GM12864 (cell line): Measurements from ENCODE around the gene APOL2.
"Not testable (repeated sequence)": the region's sequence is repeated elsewhere in the genome, so short reads cannot be mapped to it uniquely, and the experiment has no call there.

Experiments
- DNase-seq: peaks from one replicate; pipeline ENCODE4 v3.0.0-alpha.2; 2011; ENCODE audit warnings: low read depth
- H3K4me3 ChIP-seq: 2 replicates; pipeline ENCODE4 v1.5.1; 2011; ENCODE audit warnings: mild to moderate bottlenecking, low read depth, low read length, control low read depth
- TF ChIP-seq, protein P1 (sequence below): IDR thresholded peaks from 2 replicates; pipeline ENCODE4 v1.5.1; 2011; ENCODE audit warnings: low read depth, mild to moderate bottlenecking, moderate library complexity, low read length, control low read depth, inconsistent platforms; ENCODE audit errors: missing control alignments

Gene APOL2

DNA sequence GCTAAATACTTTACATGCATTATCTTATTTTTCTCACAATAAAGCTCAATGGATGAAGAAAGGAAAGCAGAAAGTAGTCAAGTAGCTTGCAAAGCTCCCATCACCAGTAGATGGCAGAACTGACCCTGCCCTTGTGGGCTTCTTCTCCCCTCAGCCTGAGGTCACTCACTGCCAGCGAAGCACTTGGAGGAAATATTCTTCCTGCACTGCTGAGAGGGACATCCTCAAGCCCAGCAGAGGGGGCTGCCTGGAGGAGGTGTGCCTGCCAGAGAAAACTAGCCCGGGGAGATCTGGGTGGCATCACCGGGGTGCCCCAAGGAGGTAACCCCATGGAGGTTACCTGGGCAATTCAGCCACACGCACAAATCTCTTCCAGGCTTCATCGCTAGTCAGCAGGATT is 44.4 kb downstream of the APOL2 start:
- H3K4me3 ChIP-seq = no peak overlapping the region
- DNase-seq = no peak
- TF ChIP-seq, protein P1, sequence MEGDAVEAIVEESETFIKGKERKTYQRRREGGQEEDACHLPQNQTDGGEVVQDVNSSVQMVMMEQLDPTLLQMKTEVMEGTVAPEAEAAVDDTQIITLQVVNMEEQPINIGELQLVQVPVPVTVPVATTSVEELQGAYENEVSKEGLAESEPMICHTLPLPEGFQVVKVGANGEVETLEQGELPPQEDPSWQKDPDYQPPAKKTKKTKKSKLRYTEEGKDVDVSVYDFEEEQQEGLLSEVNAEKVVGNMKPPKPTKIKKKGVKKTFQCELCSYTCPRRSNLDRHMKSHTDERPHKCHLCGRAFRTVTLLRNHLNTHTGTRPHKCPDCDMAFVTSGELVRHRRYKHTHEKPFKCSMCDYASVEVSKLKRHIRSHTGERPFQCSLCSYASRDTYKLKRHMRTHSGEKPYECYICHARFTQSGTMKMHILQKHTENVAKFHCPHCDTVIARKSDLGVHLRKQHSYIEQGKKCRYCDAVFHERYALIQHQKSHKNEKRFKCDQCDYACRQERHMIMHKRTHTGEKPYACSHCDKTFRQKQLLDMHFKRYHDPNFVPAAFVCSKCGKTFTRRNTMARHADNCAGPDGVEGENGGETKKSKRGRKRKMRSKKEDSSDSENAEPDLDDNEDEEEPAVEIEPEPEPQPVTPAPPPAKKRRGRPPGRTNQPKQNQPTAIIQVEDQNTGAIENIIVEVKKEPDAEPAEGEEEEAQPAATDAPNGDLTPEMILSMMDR = peak; percentile 72

DNA sequence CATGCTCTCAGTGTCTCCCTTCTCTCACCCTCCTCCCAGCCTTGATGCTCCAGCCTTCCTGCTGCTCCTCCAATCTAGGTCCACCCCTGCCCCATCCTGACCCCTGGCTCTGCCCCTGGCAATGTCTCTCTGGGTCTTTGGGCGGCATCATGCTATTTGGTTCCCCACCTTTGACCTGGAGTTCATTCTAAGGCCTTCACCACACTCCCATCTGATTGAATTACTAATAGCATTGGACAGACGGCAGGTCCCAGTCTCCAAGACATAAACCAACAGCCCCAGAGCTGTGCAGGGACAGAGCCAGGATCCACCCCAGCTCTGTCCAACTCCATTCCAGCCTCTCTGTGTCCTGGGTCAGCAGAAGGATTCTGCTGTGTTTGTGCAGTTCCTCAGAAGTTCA is 44.9 kb downstream of the APOL2 start:
- H3K4me3 ChIP-seq = no peak overlapping the region
- TF ChIP-seq, protein P1 = no peak
- DNase-seq = no peak

DNA sequence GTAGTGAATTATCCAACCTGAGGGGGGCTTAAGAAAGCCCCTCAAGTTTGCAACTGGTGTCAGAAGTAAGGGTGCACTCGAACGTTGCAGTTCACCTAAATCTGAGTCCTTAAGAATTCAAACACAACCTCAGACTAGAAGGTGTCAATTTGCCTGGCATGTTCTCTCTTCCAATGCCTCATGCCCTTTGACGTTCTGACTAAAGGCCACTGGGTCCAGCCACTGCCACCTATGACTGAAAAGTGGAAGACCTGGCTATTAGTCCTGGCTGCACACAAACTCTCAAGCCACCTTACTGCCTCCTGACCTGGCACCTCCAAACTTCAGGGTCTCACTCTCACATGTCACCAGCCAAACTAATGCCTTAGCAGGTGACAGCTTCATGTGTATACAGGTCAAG is 45.8 kb downstream of the APOL2 start:
- DNase-seq = no peak
- TF ChIP-seq, protein P1 = no peak
- no peak overlapping the region for H3K4me3 ChIP-seq

DNA sequence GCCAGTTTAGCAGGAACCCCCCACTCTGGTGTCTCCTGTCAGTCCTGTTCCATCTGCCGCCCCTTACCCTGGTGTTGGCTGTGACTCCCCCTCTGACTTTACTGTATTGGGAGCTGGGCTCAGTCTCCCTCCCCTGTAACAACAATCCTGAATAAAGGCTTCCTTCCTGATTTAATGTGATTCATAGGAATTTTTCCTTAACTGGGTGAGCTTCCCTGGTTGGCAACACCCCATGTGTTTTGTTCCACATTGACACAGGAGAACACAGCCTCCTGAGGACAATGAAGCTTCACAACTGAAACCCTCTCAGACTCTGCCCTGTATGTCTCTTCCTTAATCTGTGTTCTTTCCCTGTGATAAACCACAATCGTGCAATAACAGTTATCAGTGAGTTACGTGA is 46.2 kb downstream of the APOL2 start:
- TF ChIP-seq, protein P1 = no peak
- no peak overlapping the region for H3K4me3 ChIP-seq
- DNase-seq = no peak

DNA sequence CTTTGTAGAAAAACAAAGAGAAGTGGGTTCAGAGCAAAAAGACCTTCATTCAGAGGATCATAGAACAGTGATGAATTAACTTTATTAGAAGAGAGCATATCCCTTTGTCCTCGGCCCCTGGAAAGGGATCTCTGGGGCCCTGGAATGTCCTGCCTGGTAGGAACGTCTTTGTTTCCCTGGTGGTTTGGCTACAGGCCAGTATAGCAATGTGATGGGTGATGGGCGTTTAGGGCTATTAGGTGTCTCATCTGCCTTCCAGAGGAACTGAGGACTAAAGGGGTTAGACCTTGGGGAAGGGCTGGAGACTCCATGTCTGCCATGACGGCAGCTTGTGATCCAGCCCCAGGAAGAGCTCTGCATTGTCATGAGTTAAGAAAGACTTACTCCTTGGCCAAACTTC is 46.8 kb downstream of the APOL2 start:
- no peak for DNase-seq
- TF ChIP-seq, protein P1 = no peak
- no peak overlapping the region for H3K4me3 ChIP-seq

DNA sequence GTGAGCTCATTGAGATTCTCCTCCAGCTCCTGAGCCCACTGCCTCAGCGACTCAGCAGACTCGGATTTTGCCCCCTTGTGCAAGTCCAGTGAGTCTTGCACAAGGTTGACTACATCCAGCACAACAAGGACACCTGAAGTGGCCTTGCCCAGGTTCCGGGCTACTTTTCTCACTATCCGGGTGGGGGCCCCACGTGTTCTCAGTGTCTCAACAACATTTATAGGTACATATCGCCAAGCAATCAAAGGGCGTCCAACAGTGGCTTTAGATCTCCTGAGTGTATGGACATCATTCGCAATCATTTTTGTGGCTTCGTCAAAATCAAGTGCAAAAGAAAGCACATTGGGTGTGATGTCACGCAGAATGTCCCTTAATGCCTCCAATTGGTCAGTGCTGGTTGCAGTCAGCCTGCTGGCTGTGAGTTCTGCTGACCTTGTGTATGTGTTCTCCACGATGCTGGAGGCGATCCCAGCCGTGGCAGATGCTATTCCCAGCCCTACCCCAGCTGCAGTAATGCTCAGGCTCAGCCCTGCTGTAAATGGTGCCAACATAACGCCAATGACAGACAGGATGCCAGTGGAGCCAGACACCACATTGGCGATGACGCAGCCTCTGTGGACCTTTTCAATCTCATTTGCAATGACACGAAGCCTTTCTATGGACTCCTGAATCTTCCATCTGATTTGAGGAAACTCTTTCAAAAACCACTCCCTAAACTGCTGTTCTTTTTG is 48.1 kb downstream of the APOL2 start:
- H3K4me3 ChIP-seq = no peak overlapping the region
- TF ChIP-seq, protein P1 = no peak
- no peak for DNase-seq

DNA sequence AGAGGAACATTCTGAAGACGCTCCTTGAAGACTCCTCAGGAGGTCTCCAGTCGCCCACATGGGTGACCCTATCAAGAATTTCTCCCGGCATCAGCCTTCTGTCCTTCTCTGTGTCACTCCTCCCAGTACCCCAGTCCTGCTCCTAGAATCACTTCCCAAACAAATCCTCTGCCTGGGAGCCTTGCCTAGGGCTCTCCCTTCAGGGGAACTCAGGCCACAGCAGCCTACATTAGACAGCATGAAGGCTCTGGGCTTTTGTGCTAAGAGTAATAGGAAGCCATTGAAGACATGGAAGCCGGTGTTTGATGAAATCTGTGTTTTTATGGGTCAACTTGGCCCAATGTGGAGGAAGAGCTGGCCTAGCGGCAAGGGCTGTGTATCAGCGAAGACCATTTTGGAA is 51.5 kb downstream of the APOL2 start:
- not testable (repeated sequence) for DNase-seq, H3K4me3 ChIP-seq
